Esophagus muscularis mucosa (tissue), 4 donors: ENCODE results near the gene NIN. TPM values are rescaled to one million over a fixed set of nuclear protein-coding genes. Genes with fewer than 3 reads are reported as not detected.

Experiments used
- DNase-seq: peaks from one replicate; pipeline ENCODE4 v3.0.0-alpha.2; 2017; ENCODE audit errors: extremely low spot score
- H3K27ac ChIP-seq, 4 donors: fragments of 200-600 bp; sonication (generic); replicated peaks in 1 of 4; 1 replicate in 3 of 4; 2 replicates in 1 of 4; pipeline ENCODE4 v1.5.1; 2016 to 2019; ENCODE audit warnings: mild to moderate bottlenecking in 1 of 4
- H3K27me3 ChIP-seq, 4 donors: fragments of 200-600 bp; sonication (generic); one replicate each; pipeline versions ENCODE4 v1.5.1 to v1.6.0; 2016 to 2019
- H3K36me3 ChIP-seq, 4 donors: fragments of 200-600 bp; sonication (generic); one replicate each; pipeline ENCODE4 v1.5.1; 2016 to 2019
- H3K4me1 ChIP-seq, 4 donors: fragments of 200-600 bp; sonication (generic); one replicate each; pipeline ENCODE4 v1.5.1; 2016 to 2019
- H3K4me3 ChIP-seq, 4 donors: fragments of 200-600 bp; sonication (generic); 1 replicate in 2 of 4; 2 replicates in 2 of 4; pipeline ENCODE4 v1.5.1; 2016 to 2019; ENCODE audit warnings: mild to moderate bottlenecking in 4 of 4, moderate library complexity in 1 of 4
- H3K9me3 ChIP-seq, 4 donors: fragments of 200-600 bp; sonication (generic); 1 replicate in 3 of 4; 2 replicates in 1 of 4; pipeline ENCODE4 v1.5.1; 2016 to 2019
- EP300 ChIP-seq: sonication (generic); formaldehyde crosslinking; IDR thresholded peaks from one replicate; pipeline ENCODE4 v1.6.1; 2017; ENCODE audit warnings: antibody characterized with exemption
- POLR2A ChIP-seq: fragments of 450-650 bp; IDR thresholded peaks from one replicate; pipeline ENCODE4 v1.6.1; 2017; ENCODE audit warnings: antibody characterized with exemption, moderate library complexity, mild to moderate bottlenecking, low read depth
- POLR2AphosphoS5 ChIP-seq, 2 donors: sonication (generic); formaldehyde crosslinking; IDR thresholded peaks; one replicate each; pipeline ENCODE4 v1.6.1; 2017; ENCODE audit warnings: antibody characterized with exemption in 2 of 2
- WGBS: methylation state at CpG from one replicate; pipeline ENCODE4 v1.1.5; 2018; 5-methylcytosine and 5-hydroxymethylcytosine counted together
- intact Hi-C: fragments of 100-400 bp; cut with DNase I; formaldehyde crosslinking; loops from one replicate; pipeline ENCODE4 v1.15.1; 2023
- total RNA-seq, 4 donors: library from RNA; depleted of rRNA; stranded (reverse); fragments of >200 nt; gene quantifications; one replicate each; pipeline versions ENCODE4 v1.1.0 to v1.2.1, GENCODE V29; 2016
- TF ChIP-seq, protein P1 (sequence below), 3 experiments: fragments of 200-600 bp in 2 of 3; fragments of 450-650 bp in 1 of 3; sonication (generic) in 2 of 3; IDR thresholded peaks; one replicate each; pipeline ENCODE4 v1.5.1; 2017 to 2019; ENCODE audit warnings: antibody characterized with exemption in 3 of 3, mild to moderate bottlenecking in 2 of 3, moderate library complexity in 1 of 3

The NIN gene
- total RNA-seq, 4 donors from 2014 or later, result 26.2 to 38.8 (median 34.1) TPM

DNA sequence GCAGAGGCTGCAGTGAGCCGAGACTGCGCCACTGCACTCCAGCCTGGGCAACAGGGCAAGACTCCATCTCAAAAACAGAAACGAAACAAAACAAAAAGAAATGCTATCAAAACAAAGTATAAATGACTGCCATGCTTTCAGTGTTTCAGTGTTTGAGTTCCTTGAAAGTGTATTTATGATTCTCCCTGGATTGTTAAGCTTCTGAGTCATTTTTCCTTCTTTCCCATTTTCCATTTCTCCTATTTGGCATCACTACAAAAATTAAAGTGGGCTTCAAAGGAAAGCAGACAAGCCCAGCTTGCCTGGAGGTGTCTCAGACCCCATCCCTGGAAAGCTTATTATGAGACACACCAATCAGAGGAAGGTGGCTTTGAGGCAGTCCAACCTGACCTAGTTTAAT, 35.1 kb downstream of the NIN start:
- no peak for DNase-seq
- intact Hi-C loops, result no loop called here
- TF ChIP-seq, protein P1, sequence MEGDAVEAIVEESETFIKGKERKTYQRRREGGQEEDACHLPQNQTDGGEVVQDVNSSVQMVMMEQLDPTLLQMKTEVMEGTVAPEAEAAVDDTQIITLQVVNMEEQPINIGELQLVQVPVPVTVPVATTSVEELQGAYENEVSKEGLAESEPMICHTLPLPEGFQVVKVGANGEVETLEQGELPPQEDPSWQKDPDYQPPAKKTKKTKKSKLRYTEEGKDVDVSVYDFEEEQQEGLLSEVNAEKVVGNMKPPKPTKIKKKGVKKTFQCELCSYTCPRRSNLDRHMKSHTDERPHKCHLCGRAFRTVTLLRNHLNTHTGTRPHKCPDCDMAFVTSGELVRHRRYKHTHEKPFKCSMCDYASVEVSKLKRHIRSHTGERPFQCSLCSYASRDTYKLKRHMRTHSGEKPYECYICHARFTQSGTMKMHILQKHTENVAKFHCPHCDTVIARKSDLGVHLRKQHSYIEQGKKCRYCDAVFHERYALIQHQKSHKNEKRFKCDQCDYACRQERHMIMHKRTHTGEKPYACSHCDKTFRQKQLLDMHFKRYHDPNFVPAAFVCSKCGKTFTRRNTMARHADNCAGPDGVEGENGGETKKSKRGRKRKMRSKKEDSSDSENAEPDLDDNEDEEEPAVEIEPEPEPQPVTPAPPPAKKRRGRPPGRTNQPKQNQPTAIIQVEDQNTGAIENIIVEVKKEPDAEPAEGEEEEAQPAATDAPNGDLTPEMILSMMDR (IDR thresholded peaks at IDR 0.05), result no peak
- TF ChIP-seq POLR2AphosphoS5 (IDR thresholded peaks at IDR 0.05), result no peak
- no peak for TF ChIP-seq EP300
- no peak for TF ChIP-seq POLR2A
- H3K9me3 ChIP-seq, result no peaks in the 10 kb centered on the region
- no peaks in the 10 kb centered on the region for H3K27me3 ChIP-seq
- WGBS, result 81% methylated on average over 3 of the region's 3 CpGs
- peaks cover 0 to 19% (median 10%) of the 10 kb centered on the region in 4 donors for H3K36me3 ChIP-seq
- H3K4me3 ChIP-seq, result no peak overlapping the region
- no peak overlapping the region for H3K27ac ChIP-seq
- H3K4me1 ChIP-seq, result peaks cover 0 to 7% (median 2%) of the 10 kb centered on the region in 4 donors

DNA sequence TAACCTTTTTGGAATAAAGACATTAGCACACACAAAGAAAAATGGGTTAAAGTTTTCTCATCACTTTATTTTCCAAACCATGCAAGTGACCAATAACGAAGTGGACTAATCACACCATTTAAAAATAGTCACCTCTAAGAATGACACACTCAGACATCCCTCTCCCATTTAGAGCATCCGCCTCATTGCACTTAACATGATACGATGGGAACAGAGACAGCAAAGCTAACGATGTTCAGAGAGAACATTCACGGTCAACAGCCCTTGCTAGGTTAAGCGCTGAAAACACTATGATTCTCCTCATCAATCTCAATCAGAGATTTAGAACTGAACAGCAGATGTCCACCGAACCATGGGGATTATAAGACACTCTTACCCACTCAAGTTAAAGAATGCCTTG, 35.8 kb downstream of the NIN start:
- TF ChIP-seq POLR2A (no peak), POLR2AphosphoS5 (IDR thresholded peaks at IDR 0.05) (no peak), EP300 (no peak)
- TF ChIP-seq, protein P1 (IDR thresholded peaks at IDR 0.05), result no peak
- no peak for DNase-seq
- H3K36me3 ChIP-seq, result peaks cover 0 to 26% (median 11%) of the 10 kb centered on the region in 4 donors
- no peaks in the 10 kb centered on the region for H3K9me3 ChIP-seq
- H3K27ac ChIP-seq, result no peak overlapping the region
- H3K4me3 ChIP-seq, result no peak overlapping the region
- peaks cover 0 to 7% (median 2%) of the 10 kb centered on the region in 4 donors for H3K4me1 ChIP-seq
- intact Hi-C loops, result no loop called here
- H3K27me3 ChIP-seq, result no peaks in the 10 kb centered on the region
- 93% methylated on average over 7 of the region's 7 CpGs for WGBS

DNA sequence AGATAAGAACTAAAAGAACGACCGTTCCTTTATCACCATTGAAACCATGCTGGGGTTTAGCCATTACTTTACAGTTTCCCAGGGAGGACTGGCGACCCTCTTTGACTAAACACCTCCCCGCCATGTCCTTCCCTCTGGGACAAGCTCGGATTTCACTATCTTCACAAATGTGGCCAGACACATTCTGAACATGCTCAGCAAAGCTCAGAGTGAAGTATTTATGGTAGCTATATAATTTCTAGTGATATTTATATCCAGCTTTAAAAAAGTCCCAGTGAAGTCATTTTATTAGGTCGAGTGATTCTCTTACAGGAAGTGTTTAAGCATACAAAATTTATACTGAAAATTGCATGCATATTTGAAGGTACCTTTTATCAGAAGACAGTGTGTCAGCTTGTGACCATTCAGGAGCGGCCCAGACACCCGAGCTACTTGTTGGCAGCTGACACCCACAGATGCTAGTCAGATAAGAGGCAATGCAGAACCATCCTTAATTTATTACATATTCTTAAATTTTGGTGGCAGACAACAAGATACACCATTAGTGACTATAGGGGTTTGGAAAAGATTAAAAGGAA, 36.8 kb downstream of the NIN start:
- TF ChIP-seq EP300, result no peak
- no peak for TF ChIP-seq POLR2A
- TF ChIP-seq POLR2AphosphoS5 (IDR thresholded peaks at IDR 0.05), result no peak
- TF ChIP-seq, protein P1 (IDR thresholded peaks at IDR 0.05), result no peak
- Histone ChIP-seq H3K4me1 (peaks cover 0 to 7% (median 2%) of the 10 kb centered on the region in 4 donors), H3K27ac (no peak overlapping the region), H3K4me3 (no peak overlapping the region), H3K27me3 (no peaks in the 10 kb centered on the region), H3K9me3 (no peaks in the 10 kb centered on the region), H3K36me3 (peaks cover 0 to 34% (median 15%) of the 10 kb centered on the region in 4 donors)
- intact Hi-C loops, result no loop called here
- WGBS, result 86% methylated on average over 8 of the region's 8 CpGs
- peak; percentile 68 for DNase-seq

DNA sequence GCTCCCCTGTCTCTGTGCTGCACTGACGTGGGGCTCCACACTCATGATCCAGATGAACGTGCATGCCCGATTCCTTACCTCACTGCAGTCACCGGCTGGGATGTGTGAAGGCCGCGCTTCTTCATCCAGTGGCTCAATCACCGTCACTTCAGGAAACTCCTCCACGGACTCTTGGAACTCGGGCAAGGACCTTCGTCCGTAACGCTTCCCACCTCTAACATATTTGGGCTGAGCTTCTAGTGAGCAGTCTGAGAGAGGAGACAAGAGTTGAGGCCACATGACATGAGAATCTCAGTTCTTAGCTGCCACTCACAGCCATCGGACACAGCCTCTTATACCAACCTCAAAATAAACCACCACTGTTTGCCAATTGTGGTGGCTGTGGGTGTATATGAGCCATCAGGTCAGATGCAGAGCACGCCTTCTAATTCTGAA, 38.3 kb downstream of the NIN start:
- 90% methylated on average over 13 of the region's 14 CpGs for WGBS
- Histone ChIP-seq H3K4me3 (no peak overlapping the region), H3K27me3 (no peaks in the 10 kb centered on the region), H3K4me1 (peaks cover 0 to 7% (median 3%) of the 10 kb centered on the region in 4 donors), H3K36me3 (peaks cover 3 to 37% (median 12%) of the 10 kb centered on the region in 4 donors), H3K27ac (no peak overlapping the region), H3K9me3 (no peaks in the 10 kb centered on the region)
- TF ChIP-seq, protein P1 (IDR thresholded peaks at IDR 0.05), result no peak
- TF ChIP-seq EP300 (no peak), POLR2A (no peak), POLR2AphosphoS5 (IDR thresholded peaks at IDR 0.05) (no peak)
- DNase-seq, result peak; percentile 62
- intact Hi-C loops, result no loop called here
